PC-9 (cell line): Measurements from ENCODE around the gene GPR151.

ENCODE experiments used
- CTCF ChIP-seq: fragments of 200-600 bp; sonication (generic); conservative IDR thresholded peaks from 2 replicates; pipeline ENCODE4 v1.6.1; 2017; ENCODE audit warnings: mixed run types, antibody characterized with exemption, mild to moderate bottlenecking, moderate library complexity
- EZH2 ChIP-seq: fragments of 200-600 bp; sonication (generic); IDR thresholded peaks from 2 replicates; pipeline ENCODE4 v1.8.0; 2017; ENCODE audit warnings: antibody characterized with exemption, low read depth

- TF ChIP-seq CTCF = no peak
- TF ChIP-seq EZH2 = no peak
These were observed 4.7 kb upstream of the GPR151 start for GRCh38 chr5:146520731-146521130.
